ENCODE measurements around the gene NWD2.

The NWD2 gene

DNA sequence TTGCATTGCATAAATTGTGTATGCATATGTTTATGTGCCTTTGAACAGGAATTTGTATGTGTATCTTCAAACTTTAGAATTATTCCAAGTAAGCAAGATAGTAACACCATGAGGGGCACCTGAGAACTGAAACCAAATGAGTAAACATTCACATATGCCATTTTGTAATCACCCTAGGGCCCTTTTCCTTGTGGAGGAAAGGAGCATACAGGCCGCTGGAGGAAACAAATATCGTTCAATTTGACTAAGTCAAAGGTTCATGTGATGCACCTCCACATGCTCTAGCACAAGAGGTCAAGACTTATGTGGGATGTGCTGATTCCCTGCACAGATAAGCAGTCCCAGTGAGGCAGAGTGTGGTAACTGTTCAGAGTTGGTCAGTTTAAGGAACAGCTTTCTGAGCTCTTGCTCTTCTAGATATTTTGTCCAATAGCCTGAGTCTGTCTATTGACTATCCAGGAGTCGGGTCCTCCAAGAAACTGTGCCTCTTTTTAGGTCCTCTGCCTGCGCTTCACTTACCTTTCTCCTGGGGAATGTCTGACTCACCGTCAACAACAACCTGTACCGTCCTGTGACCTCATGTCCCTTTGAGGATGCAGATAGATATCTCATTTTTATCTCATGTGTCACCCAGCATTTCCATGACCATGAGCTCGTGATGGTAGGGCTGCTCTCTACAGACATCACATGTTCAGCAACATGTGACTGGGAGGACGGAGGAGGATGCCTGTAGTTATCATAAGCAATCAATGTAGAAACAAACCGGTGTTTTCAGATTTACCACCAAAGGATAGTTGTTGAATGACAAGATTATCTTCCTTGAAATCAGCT lies 196.9 kb downstream of the NWD2 start:
- DNase-seq (ENCODE audit: low read depth): no peak

DNA sequence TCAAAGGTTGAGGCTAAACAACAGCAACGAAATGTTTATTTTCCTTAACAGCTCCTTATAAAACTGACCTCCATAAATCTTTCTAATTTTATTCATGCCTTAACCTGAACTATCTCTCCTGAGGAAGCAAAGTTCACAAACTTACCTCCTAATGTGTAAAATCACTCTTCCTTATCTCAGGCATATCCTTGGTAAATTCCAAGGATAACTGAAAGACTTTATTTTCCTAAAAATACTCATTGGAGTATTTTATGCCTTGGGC lies 197.4 kb downstream of the NWD2 start:
- no peak for DNase-seq (ENCODE audit: low read depth)

DNA sequence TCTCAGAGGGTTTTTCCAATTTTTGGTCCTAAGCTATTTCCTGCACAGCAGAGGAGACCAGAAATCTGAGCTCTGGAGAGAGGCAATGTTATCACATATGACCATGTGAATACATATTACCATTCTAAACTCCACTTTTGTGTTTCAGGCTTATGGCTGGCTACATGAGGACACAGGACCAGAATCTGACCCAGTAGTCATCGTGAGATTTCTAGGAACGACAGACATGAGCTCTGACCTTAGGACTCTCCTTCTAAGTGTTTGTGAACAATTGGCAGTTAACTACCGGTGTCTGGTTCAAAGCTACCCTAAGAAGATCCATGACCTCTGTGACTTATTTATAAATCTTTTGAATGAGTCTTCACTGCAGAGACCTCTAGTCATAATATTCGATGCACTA lies 198.6 kb downstream of the NWD2 start:
- no peak for DNase-seq (ENCODE audit: low read depth)

DNA sequence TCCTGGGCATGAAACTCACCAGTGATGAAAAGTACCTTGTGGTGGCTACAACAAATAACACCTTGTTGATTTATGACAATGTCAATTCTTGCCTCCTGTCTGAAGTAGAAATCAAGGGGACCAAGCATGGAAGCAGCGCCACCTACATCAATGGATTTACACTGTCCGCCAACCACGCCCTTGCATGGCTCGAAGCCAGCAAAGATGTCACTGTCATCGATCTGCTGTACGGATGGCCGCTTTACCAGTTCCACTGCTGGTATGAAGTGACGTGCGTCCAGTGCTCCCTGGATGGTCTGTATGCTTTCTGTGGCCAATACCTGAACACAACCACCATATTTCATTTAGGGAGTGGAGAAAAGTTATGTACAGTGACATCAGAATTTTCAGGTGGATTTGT lies 200.5 kb downstream of the NWD2 start:
- no peak for DNase-seq (ENCODE audit: low read depth)

- no peak for DNase-seq (ENCODE audit: low read depth)
Measured at GRCh38 chr4:37446016-37446415, 201.5 kb downstream of the NWD2 start.

- no peak for DNase-seq (ENCODE audit: low read depth)
Measured at GRCh38 chr4:37447886-37448285, 203.3 kb downstream of the NWD2 start.

DNA sequence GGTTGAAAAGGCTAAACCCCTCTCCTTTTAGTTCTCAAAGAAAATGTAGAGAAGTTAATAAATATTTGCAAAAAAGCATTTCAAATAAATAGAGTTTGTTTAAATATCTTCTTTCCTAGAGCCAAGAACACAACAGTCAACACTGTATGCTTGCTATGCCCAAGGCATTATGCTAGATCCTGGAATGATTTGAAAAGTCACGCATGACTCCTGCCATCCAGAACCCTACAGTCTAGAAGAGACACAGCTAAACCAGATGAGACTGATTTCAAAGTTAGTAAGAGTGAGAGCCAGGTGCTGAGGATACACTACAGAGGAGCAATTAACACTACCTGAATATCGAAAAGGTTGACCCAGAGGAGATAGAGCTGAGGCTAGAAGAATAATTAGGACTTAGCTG lies 205.8 kb downstream of the NWD2 start:
- DNase-seq (ENCODE audit: low read depth): no peak

- no peak for DNase-seq (ENCODE audit: low read depth)
Measured at GRCh38 chr4:37450911-37451310, 206.4 kb downstream of the NWD2 start.

DNA sequence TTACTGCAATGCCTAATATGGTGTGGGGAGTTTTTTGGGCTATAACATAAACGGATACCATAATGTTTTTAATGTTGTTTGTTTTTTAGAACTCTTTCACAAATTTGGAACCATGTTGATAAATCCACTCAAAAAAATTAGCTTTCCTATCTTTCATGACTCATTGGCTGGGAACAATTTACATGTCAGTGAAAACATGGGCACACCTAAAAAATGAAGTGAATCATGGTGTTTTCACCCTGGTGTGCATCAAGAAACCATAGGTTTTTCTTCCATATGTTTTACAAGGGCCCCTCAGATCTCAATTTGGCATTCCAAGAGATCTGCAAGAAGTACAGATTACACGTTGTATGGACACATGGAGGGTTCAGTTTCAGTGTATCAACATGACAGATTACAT lies 207.1 kb downstream of the NWD2 start:
- DNase-seq (ENCODE audit: low read depth): no peak

DNA sequence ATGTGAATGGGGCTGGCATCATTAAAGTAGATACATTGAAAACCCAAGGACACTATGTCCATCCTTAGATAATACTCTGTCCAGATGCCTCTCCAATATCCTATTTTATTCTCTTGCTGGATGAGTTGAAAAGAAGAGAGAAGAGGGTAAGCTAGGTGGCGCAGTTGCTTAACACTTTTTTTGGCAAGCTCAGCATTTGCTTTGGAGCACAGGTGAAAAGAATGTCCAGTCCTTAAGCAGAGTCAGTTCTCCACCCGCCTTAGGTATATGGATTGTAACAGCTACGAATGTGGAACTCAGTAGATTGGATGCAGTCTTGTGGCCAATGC lies 208.4 kb downstream of the NWD2 start:
- peak; percentile 67 for DNase-seq (ENCODE audit: low read depth)

- peak; percentile 31 for DNase-seq (ENCODE audit: low read depth)
Measured at GRCh38 chr4:37453281-37453998, 208.9 kb downstream of the NWD2 start.

- no peak for DNase-seq (ENCODE audit: low read depth)
Measured at GRCh38 chr4:37453999-37454800, 209.7 kb downstream of the NWD2 start.

GRCh38 chr4:37455301-37456131 lies 211.0 kb downstream of the NWD2 start:
- no peak for DNase-seq (ENCODE audit: low read depth)

- DNase-seq (ENCODE audit: low read depth): no peak
Measured at GRCh38 chr4:37461801-37462200, 217.3 kb downstream of the NWD2 start.

DNA sequence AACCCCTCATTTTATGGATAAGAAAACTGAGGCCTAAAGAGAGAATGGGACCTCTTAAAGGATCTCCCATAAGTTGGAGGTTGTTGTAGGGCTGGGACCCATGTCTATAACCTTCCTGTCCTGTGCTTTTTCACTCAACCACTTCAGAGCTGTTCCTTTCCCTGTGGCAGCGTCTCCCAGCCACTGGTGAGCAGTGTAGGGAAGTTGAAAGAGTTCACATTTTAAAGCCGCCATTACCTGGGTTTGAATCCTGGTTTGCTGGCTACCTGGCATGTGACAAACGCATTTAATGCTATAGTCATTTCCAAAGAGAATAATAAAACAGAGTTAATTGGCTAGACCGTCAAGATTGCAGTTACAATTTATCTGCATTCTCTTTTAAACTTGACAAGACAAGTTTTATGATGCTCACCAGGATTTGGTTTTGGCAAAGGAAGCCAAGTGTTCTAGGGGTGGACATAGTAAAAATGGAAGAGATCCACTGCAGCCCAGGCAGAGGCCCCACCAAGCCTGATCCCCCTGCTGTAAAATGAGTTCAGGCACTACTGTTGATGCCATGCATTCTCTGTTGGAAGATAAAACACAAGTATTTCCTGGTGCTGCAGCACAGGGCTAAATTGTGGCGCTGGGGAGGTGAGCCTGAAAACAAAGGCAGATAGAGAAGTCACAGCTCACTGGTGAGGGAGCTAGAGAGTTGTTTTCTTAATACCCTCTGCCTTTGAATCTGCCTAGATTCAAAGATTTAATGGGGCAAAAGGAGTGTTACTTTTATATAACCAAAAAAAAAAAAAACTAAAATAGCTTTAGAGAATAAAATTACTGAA lies 218.7 kb downstream of the NWD2 start:
- no peak for DNase-seq (ENCODE audit: low read depth)

- DNase-seq (ENCODE audit: low read depth): no peak
Measured at GRCh38 chr4:37464373-37465128, 220.0 kb downstream of the NWD2 start.

GRCh38 chr4:37465296-37465695 lies 220.8 kb downstream of the NWD2 start:
- no peak for DNase-seq (ENCODE audit: low read depth)

DNA sequence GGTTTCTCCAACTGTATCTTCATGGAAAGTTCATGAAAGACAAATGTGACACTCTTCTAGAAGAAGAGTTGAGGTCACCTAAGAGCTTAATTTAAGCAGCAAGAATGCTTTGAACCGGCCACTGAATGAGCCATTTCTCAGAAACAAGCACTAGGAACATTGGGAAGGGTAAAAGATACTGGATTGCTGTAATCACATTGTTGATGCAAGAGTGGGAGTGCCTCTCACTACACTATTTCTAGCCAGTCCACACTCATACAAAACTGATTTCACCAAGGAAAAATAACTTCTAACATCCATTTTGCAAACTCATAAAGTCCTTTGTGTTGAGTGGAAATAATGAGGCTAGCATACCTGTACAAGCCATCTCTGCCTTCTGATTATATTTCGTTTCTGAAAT lies 221.3 kb downstream of the NWD2 start:
- DNase-seq (ENCODE audit: low read depth): no peak

DNA sequence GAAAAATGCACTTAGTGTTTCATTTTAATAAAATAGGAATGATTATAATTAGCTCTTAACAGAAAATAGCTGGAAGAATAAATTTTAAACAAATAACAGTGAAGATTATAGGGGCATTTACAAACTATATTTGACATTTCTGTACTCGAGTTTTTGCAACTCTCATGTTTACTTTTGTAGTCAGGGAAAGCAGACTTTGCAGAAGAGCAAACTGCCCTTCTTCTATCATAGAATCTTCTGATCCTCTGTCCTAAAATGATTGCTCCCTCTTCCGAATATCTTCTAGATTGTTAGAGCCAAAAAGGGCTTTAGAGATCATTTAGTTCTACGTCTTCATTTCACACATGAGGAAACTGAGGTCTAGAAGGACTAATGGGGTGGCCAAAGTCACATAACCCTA lies 222.7 kb downstream of the NWD2 start:
- no peak for DNase-seq (ENCODE audit: low read depth)

DNA sequence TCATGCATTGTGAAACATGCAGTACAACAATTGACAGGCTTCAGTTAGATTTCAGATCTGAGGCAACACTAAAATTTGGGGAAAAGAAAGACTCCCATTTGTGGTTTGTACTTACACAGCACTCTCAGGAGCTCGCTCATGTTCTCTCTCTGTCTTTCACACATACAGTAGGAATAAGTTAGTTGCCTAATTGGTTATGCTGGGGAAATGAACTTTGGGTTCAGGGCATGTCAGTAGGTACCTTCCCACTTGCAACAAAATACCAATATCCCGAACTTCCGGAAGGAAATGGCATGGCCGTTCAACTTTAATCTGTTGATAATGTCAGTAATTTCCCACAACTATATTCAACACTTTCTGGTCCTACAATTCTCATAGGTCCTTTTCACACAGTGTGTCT lies 223.3 kb downstream of the NWD2 start:
- DNase-seq (ENCODE audit: low read depth): no peak

GRCh38 chr4:37469286-37469685 lies 224.7 kb downstream of the NWD2 start:
- no peak for DNase-seq (ENCODE audit: low read depth)
